ENCODE measurements around the gene RNF111. TPM values are rescaled to one million over a fixed set of nuclear protein-coding genes. Genes with fewer than 3 reads are reported as not detected.
"Not testable (repeated sequence)": the region's sequence is repeated elsewhere in the genome, so short reads cannot be mapped to it uniquely, and the experiment has no call there.

The RNF111 gene
- polyA plus RNA-seq, 3 donors: 35.6 to 43.8 (median 39.4) TPM

GRCh38 chr15:58987036-58987435 is 427 bp upstream of the RNF111 start:
- peak in 1 of 11 donors; percentile 41 for DNase-seq (ENCODE audit: extremely low read depth in 1 of 11, low read depth in 9 of 11, low spot score in 4 of 11)

- DNase-seq (ENCODE audit: extremely low read depth in 1 of 11, low read depth in 9 of 11, low spot score in 4 of 11): peak; percentile 60 to 86 (median 75)
Measured at GRCh38 chr15:58988006-58988785, 733 bp downstream of the RNF111 start.

GRCh38 chr15:58992181-58992580 is 4.7 kb downstream of the RNF111 start:
- DNase-seq (ENCODE audit: extremely low read depth in 1 of 11, low read depth in 9 of 11, low spot score in 4 of 11): no peak

GRCh38 chr15:58994906-58995453 is 7.5 kb downstream of the RNF111 start:
- DNase-seq (ENCODE audit: extremely low read depth in 1 of 11, low read depth in 9 of 11, low spot score in 4 of 11): no peak

- no peak for DNase-seq (ENCODE audit: extremely low read depth in 1 of 11, low read depth in 9 of 11, low spot score in 4 of 11)
Measured at GRCh38 chr15:58999694-59000093, 12.2 kb downstream of the RNF111 start.

GRCh38 chr15:59000251-59000650 is 12.8 kb downstream of the RNF111 start:
- not testable (repeated sequence) for DNase-seq (ENCODE audit: extremely low read depth in 1 of 11, low read depth in 9 of 11, low spot score in 4 of 11)

- no peak for DNase-seq (ENCODE audit: extremely low read depth in 1 of 11, low read depth in 9 of 11, low spot score in 4 of 11)
Measured at GRCh38 chr15:59001946-59002345, 14.5 kb downstream of the RNF111 start.

- no peak for DNase-seq (ENCODE audit: extremely low read depth in 1 of 11, low read depth in 9 of 11, low spot score in 4 of 11)
Measured at GRCh38 chr15:59002418-59002859, 15.0 kb downstream of the RNF111 start.

GRCh38 chr15:59005579-59005978 is 18.1 kb downstream of the RNF111 start:
- DNase-seq (ENCODE audit: extremely low read depth in 1 of 11, low read depth in 9 of 11, low spot score in 4 of 11): no peak

- no peak for DNase-seq (ENCODE audit: extremely low read depth in 1 of 11, low read depth in 9 of 11, low spot score in 4 of 11)
Measured at GRCh38 chr15:59008086-59008485, 20.6 kb downstream of the RNF111 start.

GRCh38 chr15:59011262-59011952 is 23.9 kb downstream of the RNF111 start:
- no peak for DNase-seq (ENCODE audit: extremely low read depth in 1 of 11, low read depth in 9 of 11, low spot score in 4 of 11)

GRCh38 chr15:59013246-59013873 is 25.9 kb downstream of the RNF111 start:
- no peak for DNase-seq (ENCODE audit: extremely low read depth in 1 of 11, low read depth in 9 of 11, low spot score in 4 of 11)

- no peak for DNase-seq (ENCODE audit: extremely low read depth in 1 of 11, low read depth in 9 of 11, low spot score in 4 of 11)
Measured at GRCh38 chr15:59014068-59014467, 26.6 kb downstream of the RNF111 start.

- DNase-seq (ENCODE audit: extremely low read depth in 1 of 11, low read depth in 9 of 11, low spot score in 4 of 11): no peak
Measured at GRCh38 chr15:59017449-59017848, 30.0 kb downstream of the RNF111 start.

- DNase-seq (ENCODE audit: extremely low read depth in 1 of 11, low read depth in 9 of 11, low spot score in 4 of 11): no peak
Measured at GRCh38 chr15:59018833-59019232, 31.4 kb downstream of the RNF111 start.

GRCh38 chr15:59020322-59020721 is 32.9 kb downstream of the RNF111 start:
- DNase-seq (ENCODE audit: extremely low read depth in 1 of 11, low read depth in 9 of 11, low spot score in 4 of 11): no peak

- no peak for DNase-seq (ENCODE audit: extremely low read depth in 1 of 11, low read depth in 9 of 11, low spot score in 4 of 11)
Measured at GRCh38 chr15:59022188-59022587, 34.7 kb downstream of the RNF111 start.

- no peak for DNase-seq (ENCODE audit: extremely low read depth in 1 of 11, low read depth in 9 of 11, low spot score in 4 of 11)
Measured at GRCh38 chr15:59026207-59026606, 38.7 kb downstream of the RNF111 start.

- DNase-seq (ENCODE audit: extremely low read depth in 1 of 11, low read depth in 9 of 11, low spot score in 4 of 11): no peak
Measured at GRCh38 chr15:59028387-59028955, 41.0 kb downstream of the RNF111 start.
